ENCODE measurements around the gene PIP5K1C.

Gene PIP5K1C

GRCh38 chr19:3591876-3592613, 108.2 kb downstream of the PIP5K1C start:
- ATAC-seq (ENCODE audit: insufficient read depth, low read depth): no peak
- Histone ChIP-seq H3K9me3 (ENCODE audit: insufficient read depth, low read length, severe bottlenecking) (peaks cover 4% of the 10 kb centered on the region), H2AFZ (ENCODE audit: low read depth, low read length) (no peak overlapping the region), H3K79me2 (ENCODE audit: insufficient read depth, low read length) (no peaks in the 10 kb centered on the region), H3K27ac (ENCODE audit: low read length) (no peak overlapping the region), H3K36me3 (ENCODE audit: insufficient read depth, low read length) (no peaks in the 10 kb centered on the region), H3K4me1 (ENCODE audit: insufficient read depth, low read length) (no peaks in the 10 kb centered on the region), H3K4me3 (ENCODE audit: low read depth in 1 of 2, low read length in 2 of 2) (no peak overlapping the region), H3K27me3 (ENCODE audit: insufficient read depth, low read length, poor library complexity) (no peaks in the 10 kb centered on the region), H3K9ac (ENCODE audit: low read depth, low read length) (no peak overlapping the region), H4K20me1 (ENCODE audit: insufficient read depth, low read length) (no peaks in the 10 kb centered on the region), H3K4me2 (ENCODE audit: insufficient read depth, low read length) (no peak overlapping the region)
- TF ChIP-seq EZH2 (IDR thresholded peaks at IDR 0.05; ENCODE audit: borderline replicate concordance, low read depth, low read length, severe bottlenecking): no peak
- TF ChIP-seq CTCF (IDR thresholded peaks at IDR 0.05; ENCODE audit: borderline replicate concordance, extremely low read depth, low read length, poor library complexity, severe bottlenecking): no peak
- DNase-seq: no peak

- Histone ChIP-seq H3K27ac (ENCODE audit: low read length) (no peak overlapping the region), H3K9ac (ENCODE audit: low read depth, low read length) (no peak overlapping the region), H3K79me2 (ENCODE audit: insufficient read depth, low read length) (no peaks in the 10 kb centered on the region), H3K27me3 (ENCODE audit: insufficient read depth, low read length, poor library complexity) (no peaks in the 10 kb centered on the region), H3K36me3 (ENCODE audit: insufficient read depth, low read length) (no peaks in the 10 kb centered on the region), H4K20me1 (ENCODE audit: insufficient read depth, low read length) (no peaks in the 10 kb centered on the region), H2AFZ (ENCODE audit: low read depth, low read length) (no peak overlapping the region), H3K4me3 (ENCODE audit: low read depth in 1 of 2, low read length in 2 of 2) (no peak overlapping the region), H3K4me1 (ENCODE audit: insufficient read depth, low read length) (no peaks in the 10 kb centered on the region), H3K9me3 (ENCODE audit: insufficient read depth, low read length, severe bottlenecking) (peaks cover 4% of the 10 kb centered on the region), H3K4me2 (ENCODE audit: insufficient read depth, low read length) (no peak overlapping the region)
- ATAC-seq (ENCODE audit: insufficient read depth, low read depth): no peak
- no peak for DNase-seq
- TF ChIP-seq EZH2 (IDR thresholded peaks at IDR 0.05; ENCODE audit: borderline replicate concordance, low read depth, low read length, severe bottlenecking): no peak
- TF ChIP-seq CTCF (IDR thresholded peaks at IDR 0.05; ENCODE audit: borderline replicate concordance, extremely low read depth, low read length, poor library complexity, severe bottlenecking): no peak
Observed at GRCh38 chr19:3590991-3591659, 109.1 kb downstream of the PIP5K1C start.

- TF ChIP-seq EZH2 (IDR thresholded peaks at IDR 0.05; ENCODE audit: borderline replicate concordance, low read depth, low read length, severe bottlenecking) (no peak), CTCF (IDR thresholded peaks at IDR 0.05; ENCODE audit: borderline replicate concordance, extremely low read depth, low read length, poor library complexity, severe bottlenecking) (no peak)
- no peak overlapping the region for H2AFZ ChIP-seq (ENCODE audit: low read depth, low read length)
Observed at GRCh38 chr19:3589949-3590348, 110.3 kb downstream of the PIP5K1C start.

More at GRCh38 chr19:3589949-3590348, 110.3 kb downstream of the PIP5K1C start:
- peaks cover 4% of the 10 kb centered on the region for H3K9me3 ChIP-seq (ENCODE audit: insufficient read depth, low read length, severe bottlenecking)
- H3K4me3 ChIP-seq (ENCODE audit: low read depth in 1 of 2, low read length in 2 of 2): no peak overlapping the region
- H4K20me1 ChIP-seq (ENCODE audit: insufficient read depth, low read length): no peaks in the 10 kb centered on the region
- H3K79me2 ChIP-seq (ENCODE audit: insufficient read depth, low read length): no peaks in the 10 kb centered on the region
- H3K4me1 ChIP-seq (ENCODE audit: insufficient read depth, low read length): no peaks in the 10 kb centered on the region
- H3K27ac ChIP-seq (ENCODE audit: low read length): no peak overlapping the region
- ATAC-seq (ENCODE audit: insufficient read depth, low read depth) (no peak), DNase-seq (no peak)
- no peak overlapping the region for H3K4me2 ChIP-seq (ENCODE audit: insufficient read depth, low read length)
- no peak overlapping the region for H3K9ac ChIP-seq (ENCODE audit: low read depth, low read length)
- no peaks in the 10 kb centered on the region for H3K27me3 ChIP-seq (ENCODE audit: insufficient read depth, low read length, poor library complexity)
- no peaks in the 10 kb centered on the region for H3K36me3 ChIP-seq (ENCODE audit: insufficient read depth, low read length)
